OCI-LY3 (cell line): ENCODE data around the gene PARVA.

ENCODE experiments used
- H2AFZ ChIP-seq: fragments of 200-600, 300-600 bp; shearing (Covaris generic); 2 replicates; pipeline ENCODE4 v1.6.0; 2014; ENCODE audit warnings: antibody characterized with exemption, low read depth, low read length
- H3K27ac ChIP-seq: fragments of 200-600, 300-600 bp; sonication (generic); 2 replicates; pipeline ENCODE4 v1.5.1; 2014; ENCODE audit warnings: mild to moderate bottlenecking, low read length, moderate library complexity, mixed read lengths
- H3K27me3 ChIP-seq: fragments of 200-600, 300-600 bp; sonication (generic); 2 replicates; pipeline ENCODE4 v1.6.1; 2014; ENCODE audit warnings: low read depth, low read length, mixed read lengths
- H3K36me3 ChIP-seq: fragments of 200-600, 300-600 bp; sonication (generic); replicated peaks from 2 replicates; pipeline ENCODE3; 2014; ENCODE audit warnings: low read depth, low read length, mixed read lengths
- H3K4me1 ChIP-seq: fragments of 300-600, 200-600 bp; sonication (generic); 2 replicates; pipeline ENCODE4 v1.6.1; 2014; ENCODE audit warnings: low read length, mixed read lengths
- H3K4me2 ChIP-seq: fragments of 200-600, 300-600 bp; sonication (generic); 2 replicates; pipeline ENCODE4 v1.6.1; 2014; ENCODE audit warnings: low read length, mixed read lengths
- H3K4me3 ChIP-seq: fragments of 300-600, 200-600 bp; sonication (generic); 2 replicates; pipeline ENCODE4 v1.5.1; 2014; ENCODE audit warnings: antibody characterized with exemption, mild to moderate bottlenecking, low read length, moderate library complexity
- H3K79me2 ChIP-seq: fragments of 300-600, 200-600 bp; shearing (Covaris generic); 2 replicates; pipeline ENCODE4 v1.6.1; 2014; ENCODE audit warnings: mild to moderate bottlenecking, low read length, mixed read lengths
- H3K9ac ChIP-seq: fragments of 300-600, 200-600 bp; shearing (Covaris generic); 2 replicates; pipeline ENCODE4 v1.6.0; 2014; ENCODE audit warnings: mild to moderate bottlenecking, low read length, moderate library complexity
- H3K9me3 ChIP-seq: fragments of 200-600, 300-600 bp; shearing (Covaris generic); 2 replicates; pipeline ENCODE4 v1.6.1; 2014; ENCODE audit warnings: low read length, mixed read lengths; ENCODE audit not compliant: insufficient read depth
- H4K20me1 ChIP-seq: fragments of 200-600, 300-600 bp; sonication (generic); 2 replicates; pipeline ENCODE4 v1.6.1; 2016; ENCODE audit warnings: low read length, mixed read lengths; ENCODE audit not compliant: insufficient read depth
- EZH2phosphoT487 ChIP-seq: fragments of 200-600 bp; shearing (Covaris generic); IDR thresholded peaks from 2 replicates; pipeline ENCODE4 v1.6.1; 2018; ENCODE audit warnings: antibody characterized with exemption, mixed run types, low read depth
- TF ChIP-seq, protein P1 (sequence below): fragments of 200-600, 300-600 bp; sonication (generic); IDR thresholded peaks from 2 replicates; pipeline ENCODE4 v1.5.1; 2014; ENCODE audit warnings: antibody characterized with exemption, low read length, low read depth

PARVA gene

DNA sequence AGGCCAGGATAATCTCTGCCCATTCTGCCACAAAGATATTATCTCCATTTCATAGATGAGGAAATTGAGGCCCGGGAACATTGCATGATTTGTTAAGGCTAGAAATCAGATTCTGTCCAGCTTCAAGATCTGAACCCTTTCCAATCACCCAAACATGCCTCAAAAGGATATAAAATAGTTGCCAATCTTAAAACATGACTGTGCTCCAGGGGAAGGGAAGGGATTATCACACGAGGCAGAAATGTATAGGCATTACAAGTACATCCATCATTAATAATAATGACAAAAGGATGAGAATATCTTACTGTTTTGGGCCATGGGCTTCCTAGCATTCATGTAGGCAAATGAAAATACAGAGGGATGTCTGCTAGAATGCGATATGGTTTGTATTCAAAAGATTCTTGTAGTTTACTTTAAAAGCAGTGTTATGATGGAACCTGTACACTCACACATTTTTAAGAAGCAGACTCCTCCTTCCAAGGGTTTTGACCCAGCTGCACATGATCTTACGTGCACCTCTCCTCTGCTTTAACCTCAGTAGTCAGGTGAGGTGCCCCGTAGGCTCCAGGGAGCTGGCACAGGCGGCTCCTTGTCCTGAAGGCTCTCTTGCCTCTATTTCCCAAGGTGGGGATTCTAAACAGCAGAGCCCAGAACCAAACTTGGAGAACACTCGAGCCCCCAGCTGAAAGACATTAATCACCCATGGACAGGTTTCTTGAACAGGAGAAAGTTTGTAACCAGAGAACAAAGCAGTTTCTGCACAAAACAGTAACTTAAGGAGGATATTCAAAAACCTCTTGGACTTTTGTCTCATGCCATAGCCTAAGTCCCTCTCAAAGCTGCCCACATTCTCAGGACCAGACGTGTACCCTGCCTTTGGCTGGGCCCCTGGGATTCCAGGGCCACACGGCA is 36.0 kb downstream of the PARVA start:
- no peaks in the 10 kb centered on the region for H3K9me3 ChIP-seq
- H2AFZ ChIP-seq = no peak overlapping the region
- H3K4me3 ChIP-seq = no peak overlapping the region
- no peaks in the 10 kb centered on the region for H3K36me3 ChIP-seq
- no peak for TF ChIP-seq EZH2phosphoT487
- TF ChIP-seq, protein P1, sequence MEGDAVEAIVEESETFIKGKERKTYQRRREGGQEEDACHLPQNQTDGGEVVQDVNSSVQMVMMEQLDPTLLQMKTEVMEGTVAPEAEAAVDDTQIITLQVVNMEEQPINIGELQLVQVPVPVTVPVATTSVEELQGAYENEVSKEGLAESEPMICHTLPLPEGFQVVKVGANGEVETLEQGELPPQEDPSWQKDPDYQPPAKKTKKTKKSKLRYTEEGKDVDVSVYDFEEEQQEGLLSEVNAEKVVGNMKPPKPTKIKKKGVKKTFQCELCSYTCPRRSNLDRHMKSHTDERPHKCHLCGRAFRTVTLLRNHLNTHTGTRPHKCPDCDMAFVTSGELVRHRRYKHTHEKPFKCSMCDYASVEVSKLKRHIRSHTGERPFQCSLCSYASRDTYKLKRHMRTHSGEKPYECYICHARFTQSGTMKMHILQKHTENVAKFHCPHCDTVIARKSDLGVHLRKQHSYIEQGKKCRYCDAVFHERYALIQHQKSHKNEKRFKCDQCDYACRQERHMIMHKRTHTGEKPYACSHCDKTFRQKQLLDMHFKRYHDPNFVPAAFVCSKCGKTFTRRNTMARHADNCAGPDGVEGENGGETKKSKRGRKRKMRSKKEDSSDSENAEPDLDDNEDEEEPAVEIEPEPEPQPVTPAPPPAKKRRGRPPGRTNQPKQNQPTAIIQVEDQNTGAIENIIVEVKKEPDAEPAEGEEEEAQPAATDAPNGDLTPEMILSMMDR = no peak
- no peaks in the 10 kb centered on the region for H3K79me2 ChIP-seq
- H4K20me1 ChIP-seq = no peaks in the 10 kb centered on the region
- no peaks in the 10 kb centered on the region for H3K4me1 ChIP-seq
- H3K27me3 ChIP-seq = no peaks in the 10 kb centered on the region
- H3K4me2 ChIP-seq = no peak overlapping the region
- no peak overlapping the region for H3K27ac ChIP-seq
- no peak overlapping the region for H3K9ac ChIP-seq

DNA sequence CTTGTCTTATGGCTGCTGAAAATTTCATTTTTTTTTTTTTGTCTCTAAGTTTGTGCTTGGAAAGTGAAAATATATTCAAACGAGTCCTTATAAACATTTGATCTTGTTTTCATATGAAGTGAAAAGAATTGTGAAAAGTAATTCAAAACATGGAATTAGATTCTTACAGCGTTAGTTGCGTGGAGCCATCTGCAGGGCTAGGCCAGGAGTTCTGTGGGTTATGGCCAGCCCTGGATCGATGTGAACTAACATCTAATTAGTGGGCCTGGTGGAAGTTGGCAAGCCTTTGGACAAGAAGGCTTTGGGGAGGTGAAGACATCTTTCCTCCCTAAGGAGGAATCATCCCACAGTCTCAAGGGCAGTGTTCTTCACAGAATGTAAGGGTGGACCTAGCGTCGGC is 37.2 kb downstream of the PARVA start:
- H3K9me3 ChIP-seq = no peaks in the 10 kb centered on the region
- H3K27me3 ChIP-seq = no peaks in the 10 kb centered on the region
- no peaks in the 10 kb centered on the region for H3K36me3 ChIP-seq
- no peak overlapping the region for H3K9ac ChIP-seq
- H3K4me3 ChIP-seq = no peak overlapping the region
- H3K4me1 ChIP-seq = no peaks in the 10 kb centered on the region
- no peak overlapping the region for H3K27ac ChIP-seq
- H3K4me2 ChIP-seq = no peak overlapping the region
- no peak for TF ChIP-seq EZH2phosphoT487
- TF ChIP-seq, protein P1 = no peak
- no peaks in the 10 kb centered on the region for H3K79me2 ChIP-seq
- no peaks in the 10 kb centered on the region for H4K20me1 ChIP-seq
- H2AFZ ChIP-seq = no peak overlapping the region

DNA sequence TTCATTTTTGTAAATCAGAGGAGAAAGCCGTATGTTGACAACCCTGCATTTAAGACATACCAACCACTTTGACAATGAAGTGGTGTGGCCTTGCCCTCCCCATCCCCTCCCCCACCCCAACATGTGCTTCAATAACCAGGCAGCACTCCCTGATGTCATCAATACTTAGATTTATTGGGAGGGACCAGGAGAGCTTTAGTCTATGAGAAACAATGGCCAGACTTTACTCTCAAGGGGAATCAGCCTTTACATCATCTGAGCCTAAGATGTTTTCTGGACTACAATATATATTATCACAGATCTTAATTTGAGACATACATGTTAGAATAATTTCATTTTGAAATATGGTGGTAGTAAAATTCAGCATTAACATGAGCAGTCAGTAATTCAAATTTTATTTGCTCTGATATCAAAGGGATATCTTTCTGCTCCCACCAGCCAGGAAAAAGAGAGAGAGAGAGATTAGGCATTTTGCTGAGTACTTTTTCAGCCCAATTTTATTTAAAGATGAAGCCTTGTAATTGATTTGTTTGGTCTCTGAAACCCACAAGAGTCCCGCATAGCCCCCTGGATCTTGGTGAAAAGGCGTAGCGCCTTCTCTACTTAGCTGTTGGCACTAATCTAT is 38.1 kb downstream of the PARVA start:
- no peak overlapping the region for H2AFZ ChIP-seq
- TF ChIP-seq, protein P1 = no peak
- no peak for TF ChIP-seq EZH2phosphoT487
- H3K79me2 ChIP-seq = no peaks in the 10 kb centered on the region
- H3K9me3 ChIP-seq = no peaks in the 10 kb centered on the region
- no peaks in the 10 kb centered on the region for H3K36me3 ChIP-seq
- no peak overlapping the region for H3K9ac ChIP-seq
- H3K27ac ChIP-seq = no peak overlapping the region
- no peak overlapping the region for H3K4me3 ChIP-seq
- no peaks in the 10 kb centered on the region for H4K20me1 ChIP-seq
- H3K27me3 ChIP-seq = no peaks in the 10 kb centered on the region
- no peaks in the 10 kb centered on the region for H3K4me1 ChIP-seq
- H3K4me2 ChIP-seq = no peak overlapping the region

DNA sequence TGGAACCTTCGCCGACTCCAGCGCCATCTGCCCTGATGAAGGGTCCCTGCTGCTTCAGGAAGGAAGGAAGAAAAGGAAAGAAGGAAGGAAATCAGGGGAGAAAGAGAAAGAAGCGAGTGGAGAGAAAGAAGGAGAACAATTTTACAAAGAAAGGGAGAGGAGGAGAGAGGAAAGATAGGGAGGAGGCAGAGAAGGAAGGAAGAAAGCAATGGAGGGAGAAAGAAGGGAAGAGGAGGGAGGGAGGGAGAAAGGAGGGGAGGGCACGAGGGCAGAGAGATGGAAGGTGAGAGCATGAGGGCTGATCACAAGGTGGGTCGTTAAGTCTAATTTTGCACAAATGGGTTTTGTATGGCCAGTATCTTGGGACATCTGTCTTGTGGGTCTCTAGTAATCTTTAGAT is 39.2 kb downstream of the PARVA start:
- no peaks in the 10 kb centered on the region for H3K27me3 ChIP-seq
- TF ChIP-seq EZH2phosphoT487 = no peak
- TF ChIP-seq, protein P1 = no peak
- H3K79me2 ChIP-seq = no peaks in the 10 kb centered on the region
- no peaks in the 10 kb centered on the region for H3K4me1 ChIP-seq
- no peak overlapping the region for H2AFZ ChIP-seq
- no peaks in the 10 kb centered on the region for H3K36me3 ChIP-seq
- H3K27ac ChIP-seq = no peak overlapping the region
- H3K9me3 ChIP-seq = no peaks in the 10 kb centered on the region
- no peak overlapping the region for H3K4me2 ChIP-seq
- H4K20me1 ChIP-seq = no peaks in the 10 kb centered on the region
- H3K9ac ChIP-seq = no peak overlapping the region
- H3K4me3 ChIP-seq = no peak overlapping the region
